AG04449 (cell line): ENCODE measurements around the gene HK1.

Experiments
- CTCF ChIA-PET: fragments of 350-600 bp; formaldehyde crosslinking; extraction: SDS; loops from one replicate; lab custom pipeline; 2021; ENCODE audit warnings: antibody characterized with exemption; lab: Yijun Ruan, JAX
- POLR2A ChIA-PET: fragments of 400-600, 350-600 bp; formaldehyde crosslinking; extraction: SDS; loops from one replicate; lab custom pipeline; 2020; ENCODE audit warnings: antibody characterized with exemption, inconsistent platforms; lab: Yijun Ruan, JAX
- DNase-seq: peaks from one replicate; pipeline ENCODE4 v3.0.0-alpha.2; 2010; ENCODE audit warnings: low read depth, low spot score
- H3K4me3 ChIP-seq: 2 replicates; pipeline ENCODE4 v1.5.1; 2011; ENCODE audit warnings: low read depth, mild to moderate bottlenecking, control low read depth, low read length
- TF ChIP-seq, protein P1 (sequence below): IDR thresholded peaks from one replicate; pipeline ENCODE4 v1.5.1; 2011; ENCODE audit warnings: mild to moderate bottlenecking, moderate library complexity, low read length, control low read depth, inconsistent platforms; ENCODE audit not compliant: insufficient read depth; ENCODE audit errors: missing control alignments

HK1 gene

DNA sequence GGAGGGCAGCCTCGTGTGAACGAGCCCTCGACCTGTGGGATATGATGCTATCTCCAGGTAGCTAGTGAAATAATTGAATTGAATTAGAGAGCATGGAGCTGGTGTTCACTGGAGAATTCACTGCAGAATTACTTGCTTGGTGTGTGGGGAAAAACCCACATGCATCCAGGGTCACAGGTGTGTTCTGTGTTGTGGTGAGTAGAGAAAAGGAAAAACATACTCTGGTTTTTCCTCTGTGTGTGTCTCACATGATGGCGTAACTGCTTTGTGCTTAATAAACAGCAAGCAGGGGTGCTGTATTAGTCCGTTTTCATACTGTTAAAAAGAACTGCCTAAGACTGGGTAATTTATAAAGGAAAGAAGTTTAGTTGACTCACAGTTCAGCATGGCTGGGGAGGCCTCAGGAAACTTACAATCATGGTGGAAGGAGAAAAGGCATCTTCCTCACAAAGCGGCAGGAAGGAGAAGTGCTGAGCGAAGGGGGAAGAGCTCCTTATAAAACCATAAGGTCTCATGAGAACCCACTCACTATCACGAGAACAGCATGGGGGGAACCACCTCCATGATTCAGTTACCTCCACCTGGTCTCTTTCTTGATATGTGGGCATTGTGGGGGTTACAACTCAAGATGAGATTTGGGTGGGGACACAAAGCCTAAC is 75.8 kb downstream of the HK1 start:
- H3K4me3 ChIP-seq = no peak overlapping the region
- no peak for DNase-seq
- ChIA-PET POLR2A (no interaction called here), CTCF (interaction anchor here (2.6 to 2.7 kb wide), 2 partner anchors 9 to 29 kb away, joined by 7 read pairs; no protein-coding TSS in a partner anchor)
- TF ChIP-seq, protein P1, sequence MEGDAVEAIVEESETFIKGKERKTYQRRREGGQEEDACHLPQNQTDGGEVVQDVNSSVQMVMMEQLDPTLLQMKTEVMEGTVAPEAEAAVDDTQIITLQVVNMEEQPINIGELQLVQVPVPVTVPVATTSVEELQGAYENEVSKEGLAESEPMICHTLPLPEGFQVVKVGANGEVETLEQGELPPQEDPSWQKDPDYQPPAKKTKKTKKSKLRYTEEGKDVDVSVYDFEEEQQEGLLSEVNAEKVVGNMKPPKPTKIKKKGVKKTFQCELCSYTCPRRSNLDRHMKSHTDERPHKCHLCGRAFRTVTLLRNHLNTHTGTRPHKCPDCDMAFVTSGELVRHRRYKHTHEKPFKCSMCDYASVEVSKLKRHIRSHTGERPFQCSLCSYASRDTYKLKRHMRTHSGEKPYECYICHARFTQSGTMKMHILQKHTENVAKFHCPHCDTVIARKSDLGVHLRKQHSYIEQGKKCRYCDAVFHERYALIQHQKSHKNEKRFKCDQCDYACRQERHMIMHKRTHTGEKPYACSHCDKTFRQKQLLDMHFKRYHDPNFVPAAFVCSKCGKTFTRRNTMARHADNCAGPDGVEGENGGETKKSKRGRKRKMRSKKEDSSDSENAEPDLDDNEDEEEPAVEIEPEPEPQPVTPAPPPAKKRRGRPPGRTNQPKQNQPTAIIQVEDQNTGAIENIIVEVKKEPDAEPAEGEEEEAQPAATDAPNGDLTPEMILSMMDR = no peak

DNA sequence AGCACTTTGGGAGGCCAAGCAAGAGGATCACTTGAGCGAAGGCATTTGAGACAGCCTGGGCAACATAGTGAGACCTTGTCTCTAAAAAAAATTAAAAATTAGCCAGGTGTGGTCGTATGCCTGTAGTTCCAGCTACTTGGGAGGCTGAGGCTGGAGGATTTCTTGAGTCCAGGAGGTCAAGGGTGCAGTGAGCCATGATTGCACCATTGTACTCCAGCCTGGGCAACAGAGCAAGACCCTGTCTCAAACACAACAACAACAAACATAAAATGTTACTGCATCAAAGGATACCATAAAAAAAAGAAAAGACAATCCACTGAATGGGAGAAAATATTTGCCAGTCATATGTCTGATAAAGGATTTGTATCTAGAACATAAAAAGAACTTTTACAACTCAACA is 77.9 kb downstream of the HK1 start:
- DNase-seq = no peak
- CTCF ChIA-PET = interaction anchor here (0.7 to 2.7 kb wide), 3 partner anchors 17 to 1573 kb away, joined by 3 to 7 read pairs (median 3); no protein-coding TSS in a partner anchor
- TF ChIP-seq, protein P1 = no peak
- POLR2A ChIA-PET = no interaction called here
- H3K4me3 ChIP-seq = no peak overlapping the region

DNA sequence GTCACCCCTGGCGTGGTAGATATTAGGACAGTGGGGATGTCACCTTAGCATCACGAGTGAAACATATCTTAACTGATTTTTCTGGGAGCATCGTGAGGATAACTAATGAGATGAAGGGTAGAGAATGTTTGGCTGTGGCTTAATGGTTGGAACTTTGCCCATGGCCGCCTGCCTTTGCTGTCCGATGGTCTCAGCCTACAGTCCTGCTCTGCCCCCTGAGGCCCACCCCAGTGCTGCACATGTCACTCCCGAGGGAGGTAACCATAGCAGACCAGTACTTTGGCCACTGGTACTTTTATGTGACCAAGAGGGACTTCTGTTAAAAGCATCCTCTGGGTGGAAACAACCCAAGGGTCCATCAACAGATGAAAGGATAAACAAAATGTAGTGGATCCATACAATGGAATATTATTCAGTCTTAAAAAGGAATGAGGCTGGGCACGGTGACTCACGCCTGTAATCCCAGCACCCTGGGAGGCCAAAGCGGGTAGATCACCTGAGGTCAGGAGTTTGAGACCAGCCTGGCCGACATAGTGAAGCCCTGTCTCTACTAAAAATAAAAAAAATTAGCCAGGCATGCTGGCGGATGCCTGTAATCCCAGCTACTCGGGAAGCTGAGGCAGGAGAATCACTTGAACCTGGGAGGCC is 80.0 kb downstream of the HK1 start:
- POLR2A ChIA-PET = no interaction called here
- TF ChIP-seq, protein P1 = no peak
- no peak overlapping the region for H3K4me3 ChIP-seq
- no peak for DNase-seq
- CTCF ChIA-PET = no interaction called here

DNA sequence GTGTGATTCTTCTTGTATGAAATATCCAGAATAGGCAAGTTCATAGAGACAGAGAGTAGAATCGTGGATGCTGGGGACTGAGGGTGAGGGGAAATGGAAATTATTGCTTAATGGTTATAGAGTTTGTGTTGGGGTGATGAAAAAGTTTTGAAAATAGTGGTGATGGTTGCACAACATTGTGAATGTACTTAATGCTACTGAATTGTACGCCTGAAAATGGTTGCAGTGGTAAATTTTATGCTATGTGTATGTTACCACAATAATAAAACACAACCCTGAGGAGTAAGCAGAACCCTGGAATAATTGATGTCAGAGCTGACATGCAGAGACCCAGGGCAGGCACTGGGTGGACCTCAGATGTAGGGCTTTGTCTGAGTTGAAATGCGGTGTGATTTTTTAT is 80.9 kb downstream of the HK1 start:
- no peak overlapping the region for H3K4me3 ChIP-seq
- DNase-seq = no peak
- POLR2A ChIA-PET = no interaction called here
- CTCF ChIA-PET = interaction anchor here (0.9 kb wide), 1 partner anchor 17 kb away, joined by 3 read pairs; no protein-coding TSS in a partner anchor
- TF ChIP-seq, protein P1 = no peak

DNA sequence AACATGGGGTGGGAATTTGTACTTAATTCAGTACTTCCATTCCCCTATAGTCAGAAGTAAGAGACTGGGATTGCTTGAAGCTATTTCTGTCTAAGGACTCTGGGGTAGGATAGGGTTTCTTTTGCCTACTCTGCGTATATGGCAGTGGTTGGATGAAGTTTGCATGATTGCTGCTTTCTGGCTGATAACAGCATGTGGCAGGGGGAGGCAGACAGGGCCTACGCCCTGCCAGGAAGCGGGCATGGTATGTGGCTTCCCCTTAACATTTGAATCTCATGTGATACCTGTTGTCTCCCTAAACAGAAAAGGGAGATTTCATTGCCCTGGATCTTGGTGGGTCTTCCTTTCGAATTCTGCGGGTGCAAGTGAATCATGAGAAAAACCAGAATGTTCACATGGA is 81.3 kb downstream of the HK1 start:
- TF ChIP-seq, protein P1 = no peak
- no peak overlapping the region for H3K4me3 ChIP-seq
- ChIA-PET POLR2A (no interaction called here), CTCF (interaction anchor here (0.9 kb wide), 1 partner anchor 16 kb away, joined by 3 read pairs; no protein-coding TSS in a partner anchor)
- no peak for DNase-seq
